OCI-LY7 (cell line): ENCODE results near the gene TLR9. TPM values are rescaled to one million over a fixed set of nuclear protein-coding genes. Genes with fewer than 3 reads are reported as not detected.

Source experiments
- BruUV-seq: library from RNA; stranded (reverse); fragments of 400-500 nt; replicated peaks from 2 replicates; lab custom pipeline; 2021; lab: Mats Ljungman, UMichigan
- CTCF ChIA-PET: fragments of 300-600 bp; sonication (Branson Sonifier 250); formaldehyde crosslinking; loops from one replicate; lab custom pipeline; 2022; ENCODE audit warnings: antibody characterized with exemption; ENCODE audit not compliant: unreplicated experiment; lab: Charles Lee
- POLR2A ChIA-PET: fragments of 300-600 bp; sonication (Branson Sonifier 250); formaldehyde crosslinking; loops from one replicate; lab custom pipeline; 2022; ENCODE audit warnings: antibody characterized with exemption; lab: Charles Lee
- DNase-seq: peaks from one replicate; pipeline ENCODE4 v3.0.0-alpha.2; 2015; ENCODE audit warnings: low spot score
- H2AFZ ChIP-seq: fragments of 200-600 bp; sonication (generic), shearing (Covaris generic); 2 replicates; pipeline ENCODE4 v1.6.1; 2014; ENCODE audit warnings: mild to moderate bottlenecking, antibody characterized with exemption, low read length, moderate library complexity
- H3K27ac ChIP-seq: fragments of 200-600 bp; sonication (generic); 2 replicates; pipeline ENCODE4 v1.5.1; 2014; ENCODE audit warnings: mixed run types, low read depth, mild to moderate bottlenecking, moderate library complexity, low read length, inconsistent platforms; ENCODE audit not compliant: poor library complexity, severe bottlenecking
- H3K36me3 ChIP-seq: fragments of 200-600 bp; sonication (generic); 2 replicates; pipeline ENCODE4 v1.6.1; 2014; ENCODE audit warnings: mild to moderate bottlenecking, antibody characterized with exemption, low read length, moderate library complexity, mixed read lengths; ENCODE audit not compliant: insufficient read depth
- H3K4me1 ChIP-seq: fragments of 200-600 bp; sonication (generic); 2 replicates; pipeline ENCODE4 v1.5.1; 2014; ENCODE audit warnings: mild to moderate bottlenecking, low read length; ENCODE audit not compliant: insufficient read depth, poor library complexity, severe bottlenecking
- H3K4me2 ChIP-seq: fragments of 200-600 bp; sonication (generic); 2 replicates; pipeline ENCODE4 v1.6.1; 2014; ENCODE audit warnings: mild to moderate bottlenecking, low read length
- H3K4me3 ChIP-seq: fragments of 200-600 bp; sonication (generic); 2 replicates; pipeline ENCODE4 v1.5.1; 2014; ENCODE audit warnings: mild to moderate bottlenecking, low read depth, low read length; ENCODE audit not compliant: poor library complexity, severe bottlenecking
- H3K79me2 ChIP-seq: fragments of 200-600 bp; sonication (generic); 2 replicates; pipeline ENCODE4 v1.6.1; 2016; ENCODE audit warnings: low read depth, mild to moderate bottlenecking, low read length, moderate library complexity, mixed read lengths; ENCODE audit not compliant: insufficient read depth
- H3K9me2 ChIP-seq: fragments of 200-600 bp; sonication (generic); 2 replicates; pipeline ENCODE4 v1.6.1; 2016; ENCODE audit warnings: mild to moderate bottlenecking, low read length, mixed read lengths; ENCODE audit not compliant: insufficient read depth
- H3K9me3 ChIP-seq: fragments of 200-600 bp; sonication (generic); 2 replicates; pipeline ENCODE4 v1.6.1; 2014; ENCODE audit warnings: mild to moderate bottlenecking, mixed run types, low read length, mixed read lengths
- H4K20me1 ChIP-seq: fragments of 200-600 bp; sonication (generic); 2 replicates; pipeline ENCODE4 v1.6.1; 2014; ENCODE audit warnings: mild to moderate bottlenecking, antibody characterized with exemption, low read length, moderate library complexity, mixed read lengths; ENCODE audit not compliant: insufficient read depth
- CTCF ChIP-seq: fragments of 200-600 bp; sonication (generic); conservative IDR thresholded peaks from 2 replicates; pipeline ENCODE4 v1.5.1; 2014; ENCODE audit warnings: mild to moderate bottlenecking, antibody characterized with exemption, low read length, moderate library complexity, mixed read lengths
- EZH2phosphoT487 ChIP-seq: fragments of 200-600 bp; sonication (generic); IDR thresholded peaks from 2 replicates; pipeline ENCODE4 v1.6.1; 2018; ENCODE audit warnings: low read depth, borderline replicate concordance, mild to moderate bottlenecking, mixed run types, antibody characterized with exemption, low read length, moderate library complexity, mixed read lengths
- intact Hi-C: fragments of 100-400 bp; cut with micrococcal nuclease; formaldehyde crosslinking; loops from one replicate; pipeline ENCODE4 v1.10.0; 2022; ENCODE audit not compliant: unreplicated experiment
- total RNA-seq, 2 experiments: library from RNA; depleted of rRNA in 1 of 2; stranded (reverse); fragments of >200 nt in 1 of 2; shearing (Covaris generic) in 1 of 2; gene quantifications; 2 replicates each; pipeline ENCODE4 v1.2.3, GENCODE V29; 2014 to 2022

TLR9 gene
- total RNA-seq, 2 experiments from 2014 or later = 1.7 to 9.0 TPM

GRCh38 chr3:52237657-52238172, 12.3 kb upstream of the TLR9 start:
- TF ChIP-seq EZH2phosphoT487 (no peak), CTCF (0 out of 2 replicates have a peak, but pooled peaks have one; percentile 12)
- H3K9me3 ChIP-seq = no peaks in the 10 kb centered on the region
- intact Hi-C loops = no loop called here
- peak overlapping the region; percentile 73 for H3K4me2 ChIP-seq
- no peak overlapping the region for H2AFZ ChIP-seq
- no peak for DNase-seq
- peaks cover 29% of the 10 kb centered on the region for H3K4me1 ChIP-seq
- no peaks in the 10 kb centered on the region for H3K9me2 ChIP-seq
- H3K4me3 ChIP-seq = peak overlapping the region; percentile 81
- peaks cover 22% of the 10 kb centered on the region; the same call in 1 of the 2 replicates for H3K79me2 ChIP-seq
- H4K20me1 ChIP-seq = no peaks in the 10 kb centered on the region
- ChIA-PET CTCF (interaction anchor here (2.8 kb wide), 1 partner anchor 12 kb away, joined by 8 read pairs; the partner anchor contains the start of gene TLR9), POLR2A (interaction anchor here (0.6 to 2.8 kb wide), 7 partner anchors 11 to 84 kb away, joined by 3 to 27 read pairs (median 3); partner anchors contain the start of gene TLR9)
- H3K36me3 ChIP-seq = peaks cover 12% of the 10 kb centered on the region; the same call in 1 of the 2 replicates
- no TSS peak for BruUV-seq
- peak overlapping the region; percentile 47 for H3K27ac ChIP-seq

- POLR2A ChIA-PET = interaction anchor here (0.6 to 2.8 kb wide), 6 partner anchors 11 to 85 kb away, joined by 3 to 27 read pairs (median 3); partner anchors contain the start of gene TLR9
- H3K4me3 ChIP-seq = peak overlapping the region; percentile 81
- H4K20me1 ChIP-seq = no peaks in the 10 kb centered on the region
- H3K79me2 ChIP-seq = peaks cover 22% of the 10 kb centered on the region; the same call in 1 of the 2 replicates
- no peaks in the 10 kb centered on the region for H3K9me2 ChIP-seq
- TF ChIP-seq EZH2phosphoT487 = no peak
- TF ChIP-seq CTCF = no peak
- no peak overlapping the region for H3K27ac ChIP-seq
- no peaks in the 10 kb centered on the region for H3K9me3 ChIP-seq
- intact Hi-C loops = no loop called here
- CTCF ChIA-PET = interaction anchor here (2.8 kb wide), 1 partner anchor 12 kb away, joined by 8 read pairs; the partner anchor contains the start of gene TLR9
- H3K4me1 ChIP-seq = peaks cover 29% of the 10 kb centered on the region
- no peak for DNase-seq
- peaks cover 17% of the 10 kb centered on the region; the same call in 1 of the 2 replicates for H3K36me3 ChIP-seq
- no peak overlapping the region for H2AFZ ChIP-seq
- no TSS peak for BruUV-seq
- peak overlapping the region; percentile 73 for H3K4me2 ChIP-seq
These were observed 11.7 kb upstream of the TLR9 start for GRCh38 chr3:52237006-52237656.
